Inferior parietal cortex (tissue), 1 donor: ENCODE data around the gene SAMD3.
"Not testable (repeated sequence)": the region's sequence is repeated elsewhere in the genome, so short reads cannot be mapped to it uniquely, and the experiment has no call there.

Experiments used
- DNase-seq: peaks from one replicate; pipeline ENCODE4 v3.0.0-alpha.2; 2016; ENCODE audit errors: extremely low spot score

SAMD3 gene

GRCh38 chr6:130222775-130223174 lies at the start of gene SAMD3:
SAMD3 (minus strand) TSS chr6:130222951; CDS start chr6:130215273, 7,678 bp downstream.
- no peak for DNase-seq

- no peak for DNase-seq
These were observed 47.4 kb upstream of the SAMD3 start for GRCh38 chr6:130269969-130270635.

GRCh38 chr6:130265553-130265952 lies 42.8 kb upstream of the SAMD3 start:
- DNase-seq, result not testable (repeated sequence)

GRCh38 chr6:130262008-130262407 lies 39.3 kb upstream of the SAMD3 start:
- no peak for DNase-seq

GRCh38 chr6:130261558-130261957 lies 38.8 kb upstream of the SAMD3 start:
- DNase-seq, result not testable (repeated sequence)

- DNase-seq, result not testable (repeated sequence)
These were observed 38.0 kb upstream of the SAMD3 start for GRCh38 chr6:130260614-130261241.

GRCh38 chr6:130260050-130260462 lies 37.3 kb upstream of the SAMD3 start:
- DNase-seq, result not testable (repeated sequence)

GRCh38 chr6:130259557-130259956 lies 36.8 kb upstream of the SAMD3 start:
- DNase-seq, result no peak

GRCh38 chr6:130259140-130259539 lies 36.4 kb upstream of the SAMD3 start:
- no peak for DNase-seq

GRCh38 chr6:130252527-130253237 lies 29.9 kb upstream of the SAMD3 start:
- no peak for DNase-seq

GRCh38 chr6:130245267-130245666 lies 22.5 kb upstream of the SAMD3 start:
- no peak for DNase-seq

GRCh38 chr6:130244728-130245127 lies 22.0 kb upstream of the SAMD3 start:
- DNase-seq, result no peak

- no peak for DNase-seq
These were observed 17.5 kb upstream of the SAMD3 start for GRCh38 chr6:130240232-130240631.

- no peak for DNase-seq
These were observed 17.0 kb upstream of the SAMD3 start for GRCh38 chr6:130239755-130240154.

GRCh38 chr6:130233330-130233729 lies 10.6 kb upstream of the SAMD3 start:
- no peak for DNase-seq

- not testable (repeated sequence) for DNase-seq
These were observed 7.8 kb upstream of the SAMD3 start for GRCh38 chr6:130230531-130230930.

- DNase-seq, result no peak
These were observed 6.9 kb upstream of the SAMD3 start for GRCh38 chr6:130229645-130230044.

GRCh38 chr6:130223508-130223907 lies 757 bp upstream of the SAMD3 start:
- DNase-seq, result no peak

- DNase-seq, result no peak
These were observed 4.6 kb downstream of the SAMD3 start for GRCh38 chr6:130218134-130218533.

GRCh38 chr6:130216620-130217019 lies 6.1 kb downstream of the SAMD3 start:
- no peak for DNase-seq

- DNase-seq, result no peak
These were observed 7.2 kb downstream of the SAMD3 start for GRCh38 chr6:130215526-130215925.

GRCh38 chr6:130212215-130212874 lies 10.4 kb downstream of the SAMD3 start:
- no peak for DNase-seq
